CD4-positive, CD25-positive, alpha-beta regulatory T cell (primary cell): Measurements from ENCODE around the gene TCF7L1. TPM values are rescaled to one million over a fixed set of nuclear protein-coding genes. Genes with fewer than 3 reads are reported as not detected.

Experiments used
- ATAC-seq, 2 donors: fragments of 150-1000 bp; cut with Tn5 transposase; one replicate each; pipeline ENCODE4 v1.10.0; 2021; ENCODE audit warnings: low read depth in 2 of 2, moderate number of reproducible peaks in 2 of 2, moderate library complexity in 1 of 2
- DNase-seq, 3 donors: peaks; one replicate each; pipeline versions ENCODE4 v3.0.0 to v3.0.0-alpha.2; 2012 to 2022; ENCODE audit warnings: mixed read lengths in 1 of 3
- H3K27ac ChIP-seq: one replicate; pipeline ENCODE4 v1.7.0; 2013; ENCODE audit warnings: mild to moderate bottlenecking, low read length; ENCODE audit not compliant: insufficient read depth, poor library complexity, severe bottlenecking
- H3K27me3 ChIP-seq: one replicate; pipeline ENCODE4 v1.7.0; 2013; ENCODE audit warnings: low read length; ENCODE audit not compliant: control insufficient read depth, insufficient read depth
- H3K36me3 ChIP-seq: one replicate; pipeline ENCODE4 v1.7.0; 2013; ENCODE audit warnings: mild to moderate bottlenecking, low read length, moderate library complexity; ENCODE audit not compliant: control insufficient read depth, insufficient read depth
- H3K4me1 ChIP-seq: 2 replicates; pipeline ENCODE4 v1.7.0; 2013; ENCODE audit warnings: mild to moderate bottlenecking, low read length; ENCODE audit not compliant: insufficient read depth, control insufficient read depth, poor library complexity, severe bottlenecking
- H3K4me3 ChIP-seq: one replicate; pipeline ENCODE4 v1.7.0; 2013; ENCODE audit warnings: low read depth, mild to moderate bottlenecking, low read length, moderate library complexity
- H3K9me3 ChIP-seq, 2 experiments: 1 replicate in 1 of 2; 2 replicates in 1 of 2; pipeline ENCODE4 v1.7.0; 2013; ENCODE audit warnings: low read length in 2 of 2, mild to moderate bottlenecking in 1 of 2, moderate library complexity in 1 of 2; ENCODE audit not compliant: control insufficient read depth in 2 of 2
- H3K27ac Mint-ChIP-seq, 3 donors: one replicate each; pipeline ENCODE4 v1.8.0; 2020 to 2022; ENCODE audit warnings: mild to moderate bottlenecking in 3 of 3, mixed read lengths in 3 of 3, moderate library complexity in 2 of 3
- H3K27me3 Mint-ChIP-seq: one replicate; pipeline ENCODE4 v1.8.0; 2022; ENCODE audit warnings: mild to moderate bottlenecking, mixed read lengths
- H3K36me3 Mint-ChIP-seq: one replicate; pipeline ENCODE4 v1.8.0; 2020; ENCODE audit warnings: mixed read lengths
- H3K4me1 Mint-ChIP-seq, 4 donors: one replicate each; pipeline ENCODE4 v1.8.0; 2020 to 2022; ENCODE audit warnings: mixed read lengths in 4 of 4, mild to moderate bottlenecking in 1 of 4
- H3K4me3 Mint-ChIP-seq, 4 donors: one replicate each; pipeline ENCODE4 v1.8.0; 2020 to 2022; ENCODE audit warnings: mild to moderate bottlenecking in 4 of 4, mixed read lengths in 4 of 4, moderate library complexity in 3 of 4
- H3K9me3 Mint-ChIP-seq, 7 donors: one replicate each; pipeline ENCODE4 v1.8.0; 2020 to 2022; ENCODE audit warnings: mixed read lengths in 7 of 7, mild to moderate bottlenecking in 3 of 7, moderate library complexity in 2 of 7
- polyA plus RNA-seq, 4 donors: library from polyadenylated mRNA; unstranded; fragments of 300-500 nt; fragmentation: Illumina TruSeq; gene quantifications; one replicate each; pipeline ENCODE4 v1.2.3, GENCODE V29; 2021
- total RNA-seq: library from RNA; stranded (reverse); gene quantifications from one replicate; pipeline ENCODE4 v1.2.3, GENCODE V29; 2022

Gene TCF7L1
- total and polyA plus RNA-seq, 5 donors from 2014 or later = 0.07 to 0.10 TPM; not detected in 3

DNA sequence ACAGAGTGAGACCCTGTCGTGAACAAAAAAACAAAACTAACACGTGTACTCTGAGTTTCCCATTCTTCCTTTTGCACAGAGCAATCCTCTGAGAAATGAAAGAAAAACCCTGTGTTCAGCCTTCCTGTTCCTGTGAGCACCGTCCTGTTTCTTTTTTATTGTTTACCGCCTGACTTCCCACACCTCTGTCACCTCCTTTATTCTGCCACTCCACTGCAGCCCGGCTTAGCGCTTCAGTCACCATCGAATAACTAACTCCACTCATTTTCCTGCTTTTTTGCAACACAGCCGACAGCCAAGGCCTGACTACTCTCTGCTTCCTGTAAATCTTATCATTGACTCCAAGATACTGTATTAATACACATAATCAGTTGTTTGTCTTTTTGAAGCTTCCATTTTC is 153.7 kb downstream of the TCF7L1 start:
- Histone ChIP-seq H3K27ac (no peak overlapping the region), H3K4me1 (peaks cover 5% of the 10 kb centered on the region), H3K36me3 (no peaks in the 10 kb centered on the region), H3K9me3 (no peaks in the 10 kb centered on the region), H3K4me3 (no peak overlapping the region), H3K27me3 (peaks cover 2% of the 10 kb centered on the region)
- no peak for DNase-seq
- Mint-ChIP-seq H3K9me3 (no peaks in the 10 kb centered on the region), H3K4me1 (peaks cover 12 to 24% (median 16%) of the 10 kb centered on the region in 4 donors), H3K27ac (peak overlapping the region in 2 of 3 donors; percentile 3 to 12), H3K36me3 (no peaks in the 10 kb centered on the region), H3K4me3 (peak overlapping the region in 1 of 4 donors; percentile 63), H3K27me3 (peaks cover 22% of the 10 kb centered on the region)
- ATAC-seq = no peak

DNA sequence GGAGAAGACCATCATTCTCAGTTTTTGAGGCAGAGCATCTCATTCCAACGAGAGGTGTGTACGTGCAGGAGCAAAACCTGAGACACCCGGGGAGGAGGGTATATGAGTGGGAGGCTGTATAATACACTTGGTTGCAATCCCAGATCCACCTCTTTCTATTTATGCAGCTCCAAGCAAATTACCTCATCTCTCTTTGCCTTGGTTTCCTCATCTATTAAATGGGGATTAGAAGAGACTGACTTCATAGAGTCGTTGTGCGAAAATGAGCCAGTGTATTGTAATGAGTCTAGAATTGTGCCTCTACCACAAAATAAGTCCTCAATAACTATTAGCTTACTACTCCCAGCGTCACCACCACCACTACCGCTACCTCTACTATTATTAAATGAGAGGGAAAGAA is 154.5 kb downstream of the TCF7L1 start:
- peaks cover 22% of the 10 kb centered on the region for H3K27me3 Mint-ChIP-seq
- ATAC-seq (no peak), DNase-seq (no peak)
- no peak overlapping the region for H3K4me3 ChIP-seq
- H3K4me1 Mint-ChIP-seq = peaks cover 12 to 24% (median 18%) of the 10 kb centered on the region in 4 donors
- peaks cover 2% of the 10 kb centered on the region for H3K27me3 ChIP-seq
- no peak overlapping the region for H3K27ac Mint-ChIP-seq
- no peaks in the 10 kb centered on the region for H3K9me3 Mint-ChIP-seq
- H3K36me3 Mint-ChIP-seq = no peaks in the 10 kb centered on the region
- H3K36me3 ChIP-seq = no peaks in the 10 kb centered on the region
- H3K27ac ChIP-seq = no peak overlapping the region
- peaks cover 5% of the 10 kb centered on the region for H3K4me1 ChIP-seq
- H3K4me3 Mint-ChIP-seq = peak overlapping the region in 1 of 4 donors; percentile 81
- H3K9me3 ChIP-seq = no peaks in the 10 kb centered on the region

DNA sequence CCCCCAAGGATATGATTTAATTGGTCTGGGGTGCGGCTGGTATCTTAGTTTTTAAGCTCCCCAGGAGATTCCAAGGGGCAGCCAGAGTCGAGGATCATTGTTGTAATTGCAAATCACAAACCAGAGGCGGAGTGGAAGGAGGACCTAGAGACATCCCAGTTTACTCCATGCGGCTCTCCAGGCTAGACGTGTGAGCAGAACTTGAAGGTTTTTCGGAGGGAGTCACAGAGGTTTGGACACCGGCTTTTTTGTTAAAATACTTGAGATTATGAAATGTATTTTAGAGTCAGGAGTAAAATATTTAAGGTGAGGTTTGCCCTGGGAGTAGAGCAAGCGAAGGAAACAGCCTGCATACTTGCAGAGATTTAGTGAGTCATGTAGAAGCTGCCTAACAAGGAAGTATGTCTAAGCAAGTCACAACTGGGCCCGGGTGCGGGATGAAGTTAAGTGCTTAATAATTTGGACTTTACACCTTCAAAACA is 155.1 kb downstream of the TCF7L1 start:
- ATAC-seq (no peak), DNase-seq (no peak)
- Mint-ChIP-seq H3K4me3 (peak overlapping the region in 1 of 4 donors; percentile 81), H3K9me3 (no peaks in the 10 kb centered on the region), H3K4me1 (peaks cover 12 to 25% (median 18%) of the 10 kb centered on the region in 4 donors), H3K36me3 (no peaks in the 10 kb centered on the region), H3K27me3 (peaks cover 22% of the 10 kb centered on the region), H3K27ac (peak overlapping the region in 1 of 3 donors; percentile 65)
- no peaks in the 10 kb centered on the region for H3K36me3 ChIP-seq
- no peak overlapping the region for H3K27ac ChIP-seq
- no peaks in the 10 kb centered on the region for H3K9me3 ChIP-seq
- H3K27me3 ChIP-seq = no peaks in the 10 kb centered on the region
- no peak overlapping the region for H3K4me3 ChIP-seq
- peaks cover 5% of the 10 kb centered on the region for H3K4me1 ChIP-seq

DNA sequence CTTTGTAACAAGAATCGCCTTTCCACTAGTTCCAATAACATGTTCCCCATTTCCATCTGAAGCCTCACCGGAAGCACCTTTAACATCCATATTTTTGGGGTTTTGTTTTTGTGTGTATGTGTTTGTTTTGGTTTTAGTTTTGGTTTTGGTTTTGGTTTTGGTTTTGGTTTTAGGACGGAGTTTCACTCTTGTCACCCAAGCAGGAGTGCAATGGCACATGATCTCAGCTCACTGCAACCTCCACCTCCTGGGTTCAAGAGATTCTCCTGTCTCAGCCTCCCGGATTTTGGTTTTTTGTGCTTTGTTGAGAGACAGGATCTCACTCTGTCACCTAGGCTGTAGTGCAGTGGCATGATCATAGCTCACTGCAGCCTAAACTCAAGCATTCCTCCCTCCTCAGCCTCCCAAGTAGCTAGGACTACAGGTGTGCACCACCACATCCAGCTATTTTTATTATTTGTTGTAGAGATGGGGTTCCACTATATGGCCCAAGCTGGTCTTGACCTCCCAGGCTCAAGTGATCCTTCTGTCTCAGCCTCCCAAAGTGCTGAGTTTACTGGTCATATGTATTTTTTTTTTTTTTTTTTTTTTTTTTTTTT is 158.3 kb downstream of the TCF7L1 start:
- ATAC-seq (peak; percentile 52 to 62), DNase-seq (peak in 2 of 3 donors; percentile 40 to 83)
- Histone ChIP-seq H3K9me3 (no peaks in the 10 kb centered on the region), H3K36me3 (no peaks in the 10 kb centered on the region), H3K4me3 (peak overlapping the region; percentile 60), H3K4me1 (peaks cover 5% of the 10 kb centered on the region), H3K27me3 (peaks cover 1% of the 10 kb centered on the region), H3K27ac (peak overlapping the region; percentile 11)
- Mint-ChIP-seq H3K36me3 (no peaks in the 10 kb centered on the region), H3K9me3 (no peaks in the 10 kb centered on the region), H3K27ac (peak overlapping the region; percentile 63 to 95 (median 86)), H3K4me1 (peaks cover 11 to 24% (median 16%) of the 10 kb centered on the region in 4 donors), H3K4me3 (peak overlapping the region; percentile 10 to 65 (median 56)), H3K27me3 (peaks cover 22% of the 10 kb centered on the region)

DNA sequence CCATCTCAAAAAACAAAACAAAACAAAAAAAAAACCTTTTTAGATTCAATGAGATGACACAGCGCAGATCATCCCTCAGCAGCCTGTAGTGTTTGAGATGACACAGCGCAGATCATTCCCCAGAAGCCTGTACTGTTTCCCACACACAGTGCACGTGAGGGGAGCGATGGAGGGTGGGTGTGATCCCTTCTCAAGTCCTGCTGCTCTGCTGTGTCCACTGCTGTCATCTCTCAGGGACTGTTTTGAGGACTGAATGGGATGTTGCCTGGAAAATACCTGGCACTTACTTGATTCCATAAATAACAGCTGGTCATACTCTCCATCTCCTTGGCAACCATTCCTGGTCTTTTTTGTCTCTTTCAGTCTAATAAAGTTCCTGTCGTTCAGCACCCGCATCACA is 168.9 kb downstream of the TCF7L1 start:
- H3K36me3 Mint-ChIP-seq = no peaks in the 10 kb centered on the region

DNA sequence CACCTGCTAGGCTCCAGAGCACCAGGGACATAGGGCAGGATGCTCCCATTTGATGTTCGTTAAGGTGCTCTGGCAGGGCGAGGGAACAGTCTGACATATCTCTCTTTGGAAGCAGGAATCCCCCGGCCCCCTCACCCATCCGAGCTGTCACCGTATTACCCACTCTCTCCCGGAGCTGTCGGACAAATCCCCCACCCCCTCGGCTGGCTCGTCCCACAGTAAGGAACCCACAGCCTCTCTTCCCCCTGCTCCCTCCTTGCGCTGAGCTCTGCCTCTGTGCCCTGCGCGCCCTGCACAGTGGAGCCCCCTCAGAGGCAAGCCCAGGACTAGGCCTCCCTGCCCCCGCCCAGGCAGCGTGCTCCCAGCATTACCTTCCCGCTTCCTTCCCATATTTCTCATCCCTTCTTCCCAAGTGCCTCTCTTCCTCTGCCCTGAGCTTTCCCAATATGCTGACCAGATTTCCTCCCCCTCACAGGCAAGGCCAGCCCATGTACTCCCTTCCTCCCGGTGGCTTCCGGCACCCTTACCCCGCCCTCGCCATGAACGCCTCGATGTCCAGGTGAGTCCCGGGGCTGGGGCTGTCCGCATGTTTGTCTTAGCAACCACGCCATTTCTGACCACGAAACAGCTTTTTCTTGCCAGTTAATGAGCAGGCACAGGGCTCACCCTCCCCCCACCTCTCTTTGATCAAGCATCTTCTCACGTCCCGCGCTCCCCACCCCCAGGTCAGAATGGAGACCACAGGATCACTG is 170.8 kb downstream of the TCF7L1 start:
- Mint-ChIP-seq H3K27me3 (peaks cover 25% of the 10 kb centered on the region), H3K4me3 (no peak overlapping the region), H3K27ac (peak overlapping the region in 1 of 3 donors; percentile 76), H3K4me1 (peaks cover 5 to 36% (median 13%) of the 10 kb centered on the region in 4 donors), H3K9me3 (no peaks in the 10 kb centered on the region), H3K36me3 (no peaks in the 10 kb centered on the region)
- no peak overlapping the region for H3K4me3 ChIP-seq
- H3K9me3 ChIP-seq = no peaks in the 10 kb centered on the region
- H3K27ac ChIP-seq = no peak overlapping the region
- peaks cover 7% of the 10 kb centered on the region for H3K27me3 ChIP-seq
- ATAC-seq (no peak), DNase-seq (no peak)
- H3K4me1 ChIP-seq = peaks cover 7% of the 10 kb centered on the region
- no peaks in the 10 kb centered on the region for H3K36me3 ChIP-seq

More for the DNA sequence above, 168.9 kb downstream of the TCF7L1 start:
- no peak overlapping the region for H3K4me3 ChIP-seq
- Mint-ChIP-seq H3K9me3 (no peaks in the 10 kb centered on the region), H3K4me3 (no peak overlapping the region), H3K27ac (no peak overlapping the region), H3K27me3 (peaks cover 30% of the 10 kb centered on the region), H3K4me1 (peaks cover 2 to 20% (median 11%) of the 10 kb centered on the region in 4 donors)
- DNase-seq = no peak
- no peaks in the 10 kb centered on the region for H3K36me3 ChIP-seq
- ATAC-seq = no peak
- H3K4me1 ChIP-seq = no peaks in the 10 kb centered on the region
- H3K27me3 ChIP-seq = peaks cover 7% of the 10 kb centered on the region
- no peaks in the 10 kb centered on the region for H3K9me3 ChIP-seq
- no peak overlapping the region for H3K27ac ChIP-seq

DNA sequence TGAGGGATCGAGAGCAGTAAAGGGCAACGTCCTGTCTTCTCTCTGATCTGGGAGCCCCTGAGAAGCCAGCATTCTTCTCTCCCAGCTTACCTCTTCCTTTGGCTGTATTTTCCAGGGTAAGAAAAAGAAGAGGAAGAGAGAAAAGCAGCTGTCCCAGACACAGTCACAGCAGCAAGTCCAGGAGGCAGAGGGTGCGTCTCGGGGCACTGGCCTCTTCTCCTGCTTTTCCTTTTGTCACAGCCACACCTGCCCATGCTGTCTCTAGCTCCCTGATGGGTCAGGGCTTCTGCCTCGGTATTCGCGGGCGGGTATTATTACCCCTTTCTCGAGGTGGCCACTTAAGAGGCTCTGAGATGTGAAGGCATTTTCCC is 174.3 kb downstream of the TCF7L1 start:
- Mint-ChIP-seq H3K9me3 (no peaks in the 10 kb centered on the region), H3K36me3 (peaks cover 3% of the 10 kb centered on the region), H3K27me3 (peaks cover 22% of the 10 kb centered on the region), H3K4me3 (peak overlapping the region; percentile 52 to 87 (median 76)), H3K27ac (peak overlapping the region in 1 of 3 donors; percentile 39), H3K4me1 (peaks cover 5 to 48% (median 24%) of the 10 kb centered on the region in 4 donors)
- Histone ChIP-seq H3K4me3 (peak overlapping the region; percentile 41), H3K27me3 (no peaks in the 10 kb centered on the region), H3K36me3 (no peaks in the 10 kb centered on the region), H3K9me3 (no peaks in the 10 kb centered on the region), H3K27ac (no peak overlapping the region), H3K4me1 (peaks cover 22% of the 10 kb centered on the region)
- ATAC-seq = no peak
- no peak for DNase-seq
